ENCODE data around the gene ZBED2.

Gene ZBED2

GRCh38 chr3:111547631-111548030, 47.5 kb downstream of the ZBED2 start:
- TF ChIP-seq CTCF (IDR thresholded peaks at IDR 0.05; ENCODE audit: low read length, missing control alignments): no peak
- H3K4me3 ChIP-seq (replicated peaks; ENCODE audit: low read depth, low read length): no peak overlapping the region
- no peak for DNase-seq (ENCODE audit: low read depth)

- no peak for TF ChIP-seq CTCF (IDR thresholded peaks at IDR 0.05; ENCODE audit: low read length, missing control alignments)
- no peak overlapping the region for H3K4me3 ChIP-seq (replicated peaks; ENCODE audit: low read depth, low read length)
- DNase-seq (ENCODE audit: low read depth): no peak
Measured at GRCh38 chr3:111545349-111545748, 49.8 kb downstream of the ZBED2 start.

All from fibroblast of pulmonary artery (primary cell).